ENCODE data around the gene TNNI3.
"Not testable (repeated sequence)": the region's sequence is repeated elsewhere in the genome, so short reads cannot be mapped to it uniquely, and the experiment has no call there.

TNNI3 gene

DNA sequence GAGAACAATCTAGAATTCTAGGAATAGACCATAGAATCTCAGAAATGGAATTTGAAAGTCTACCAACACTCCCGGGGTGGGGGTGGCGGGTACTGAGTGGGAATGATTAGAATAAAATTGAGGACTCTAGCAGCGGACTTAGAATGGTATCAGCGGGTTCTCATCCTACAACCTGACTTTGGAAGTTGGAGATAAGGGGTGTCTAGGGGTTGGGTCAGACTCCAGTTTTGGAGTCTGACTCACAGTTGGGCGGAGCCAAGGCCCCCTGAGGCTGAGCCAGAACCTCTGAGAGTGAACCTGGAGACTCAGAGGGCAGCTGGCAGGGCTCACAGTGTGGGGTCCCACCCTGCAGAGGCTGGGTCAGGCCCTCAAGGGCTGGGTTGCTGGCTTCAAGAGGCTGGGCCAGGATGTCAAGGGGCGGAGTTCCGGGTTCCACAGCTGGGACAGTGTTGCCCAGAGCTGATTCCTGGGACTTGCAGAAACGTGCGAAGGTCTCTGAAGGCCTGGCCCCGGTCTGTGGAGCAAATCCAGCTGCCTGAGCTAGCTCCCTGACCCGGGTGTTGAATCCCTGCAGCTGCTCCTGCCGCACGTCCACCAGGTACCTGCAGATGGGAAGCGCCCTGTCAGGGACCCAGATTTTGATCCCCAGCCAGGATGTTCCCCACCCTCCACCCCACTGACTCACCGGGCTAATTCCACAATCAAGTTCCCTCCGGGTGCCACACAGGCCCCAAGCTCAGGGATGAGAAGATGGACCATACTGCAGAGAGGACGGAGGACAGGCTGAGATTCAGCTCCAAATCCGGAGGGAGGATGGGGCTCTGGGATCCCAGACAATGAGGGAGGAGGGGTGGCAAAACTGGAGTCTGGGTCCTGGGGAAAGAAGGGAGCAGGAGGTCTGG lies 1.6 kb upstream of the TNNI3 start:
- TF ChIP-seq, protein P1, sequence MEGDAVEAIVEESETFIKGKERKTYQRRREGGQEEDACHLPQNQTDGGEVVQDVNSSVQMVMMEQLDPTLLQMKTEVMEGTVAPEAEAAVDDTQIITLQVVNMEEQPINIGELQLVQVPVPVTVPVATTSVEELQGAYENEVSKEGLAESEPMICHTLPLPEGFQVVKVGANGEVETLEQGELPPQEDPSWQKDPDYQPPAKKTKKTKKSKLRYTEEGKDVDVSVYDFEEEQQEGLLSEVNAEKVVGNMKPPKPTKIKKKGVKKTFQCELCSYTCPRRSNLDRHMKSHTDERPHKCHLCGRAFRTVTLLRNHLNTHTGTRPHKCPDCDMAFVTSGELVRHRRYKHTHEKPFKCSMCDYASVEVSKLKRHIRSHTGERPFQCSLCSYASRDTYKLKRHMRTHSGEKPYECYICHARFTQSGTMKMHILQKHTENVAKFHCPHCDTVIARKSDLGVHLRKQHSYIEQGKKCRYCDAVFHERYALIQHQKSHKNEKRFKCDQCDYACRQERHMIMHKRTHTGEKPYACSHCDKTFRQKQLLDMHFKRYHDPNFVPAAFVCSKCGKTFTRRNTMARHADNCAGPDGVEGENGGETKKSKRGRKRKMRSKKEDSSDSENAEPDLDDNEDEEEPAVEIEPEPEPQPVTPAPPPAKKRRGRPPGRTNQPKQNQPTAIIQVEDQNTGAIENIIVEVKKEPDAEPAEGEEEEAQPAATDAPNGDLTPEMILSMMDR (IDR thresholded peaks at IDR 0.05; ENCODE audit: low read depth, low read length) = no peak
- in situ Hi-C loops (cut with HindIII; ENCODE audit: low sequenced_read_pairs) = no loop called here
- no peak overlapping the region for H3K4me3 ChIP-seq (ENCODE audit: low read depth, low read length)
- DNase-seq (ENCODE audit: low read depth, low spot score) = no peak

DNA sequence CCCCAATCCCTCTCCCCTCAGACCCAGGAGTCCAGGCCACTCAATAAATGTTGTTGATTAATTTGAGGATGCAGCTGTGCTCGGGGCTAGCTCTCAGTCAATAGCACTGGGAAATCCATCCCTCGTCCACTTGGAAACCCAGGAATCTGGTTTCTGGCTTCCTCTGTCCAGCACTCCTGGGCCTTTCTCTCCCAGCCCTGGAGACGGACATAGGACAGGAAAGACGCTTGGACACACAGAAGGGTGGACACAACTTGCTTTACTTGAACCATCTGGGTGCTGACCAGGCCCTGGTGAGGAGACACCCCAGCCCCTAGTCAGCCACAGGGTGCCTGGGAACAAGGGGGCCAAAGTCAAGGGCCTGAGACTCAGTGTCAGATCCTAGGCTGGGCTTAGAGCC lies 891 bp upstream of the TNNI3 start:
- TF ChIP-seq, protein P1 (IDR thresholded peaks at IDR 0.05; ENCODE audit: low read depth, low read length) = no peak
- H3K4me3 ChIP-seq (ENCODE audit: low read depth, low read length) = no peak overlapping the region
- in situ Hi-C loops (cut with HindIII; ENCODE audit: low sequenced_read_pairs) = no loop called here
- no peak for DNase-seq (ENCODE audit: low read depth, low spot score)

DNA sequence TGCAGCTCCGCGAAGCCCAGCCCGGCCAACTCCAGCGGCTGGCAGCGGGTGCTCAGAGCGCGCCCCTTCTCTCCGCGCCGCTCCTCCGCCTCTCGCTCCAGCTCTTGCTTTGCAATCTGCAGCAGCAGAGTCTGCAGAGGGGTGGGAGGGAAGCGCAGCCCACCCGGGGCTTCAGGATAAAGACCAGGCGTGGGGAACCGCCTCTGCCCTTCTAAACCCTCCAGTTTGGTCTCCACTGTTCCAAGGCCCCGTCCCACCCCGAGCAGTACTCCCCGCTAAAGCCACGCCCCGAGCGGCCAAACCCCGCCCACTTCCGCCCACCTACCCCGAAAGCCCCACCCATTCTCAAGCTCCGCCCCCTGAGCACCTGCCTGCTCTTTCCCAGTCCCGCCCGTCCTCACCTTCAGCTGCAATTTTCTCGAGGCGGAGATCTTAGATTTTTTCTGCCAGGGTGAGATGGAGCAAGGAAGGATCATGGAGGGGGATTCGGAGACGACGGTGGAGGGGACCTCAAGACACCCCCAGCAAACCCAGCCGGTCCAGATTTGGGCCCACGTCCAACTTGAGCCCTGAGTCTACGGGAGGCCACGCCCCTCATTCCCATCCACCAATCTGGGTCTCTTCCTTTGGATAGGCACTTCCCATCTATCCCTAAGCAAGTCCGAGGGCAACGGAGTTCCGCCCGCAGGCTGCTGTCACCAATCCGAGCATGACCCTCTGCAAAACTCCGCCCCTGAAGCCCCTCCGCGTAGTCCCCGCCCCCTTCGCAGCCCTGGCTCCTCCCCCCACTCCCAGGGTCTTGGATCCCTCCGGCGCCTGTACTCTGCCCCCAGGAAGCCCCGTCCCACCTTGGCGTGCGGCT lies 1.1 kb downstream of the TNNI3 start:
- no peak overlapping the region for H3K4me3 ChIP-seq (ENCODE audit: low read depth, low read length)
- TF ChIP-seq, protein P1 (IDR thresholded peaks at IDR 0.05; ENCODE audit: low read depth, low read length) = no peak
- no peak for DNase-seq (ENCODE audit: low read depth, low spot score)
- in situ Hi-C loops (cut with HindIII; ENCODE audit: low sequenced_read_pairs) = no loop called here

DNA sequence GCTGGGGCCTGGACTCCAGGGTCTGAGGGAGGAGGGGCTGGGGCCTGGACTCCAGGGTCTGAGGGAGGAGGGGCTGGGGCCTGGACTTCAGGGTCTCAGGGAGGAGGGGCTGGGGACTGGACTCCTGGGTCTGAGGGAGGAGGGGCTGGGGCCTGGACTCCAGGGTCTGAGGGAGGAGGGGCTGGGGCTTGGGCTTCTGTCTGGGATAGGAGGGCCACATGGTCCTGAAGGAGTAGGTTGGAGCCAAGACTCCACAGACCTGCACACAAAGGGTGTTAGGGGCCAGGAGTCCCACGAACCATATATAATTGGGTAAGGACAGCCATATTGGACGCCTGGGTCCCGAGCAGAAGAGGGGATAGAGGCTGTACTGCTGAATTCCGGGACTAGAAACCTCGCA lies 1.7 kb downstream of the TNNI3 start:
- DNase-seq (ENCODE audit: low read depth, low spot score); H3K4me3 ChIP-seq (ENCODE audit: low read depth, low read length); in situ Hi-C loops (cut with HindIII; ENCODE audit: low sequenced_read_pairs): not testable (repeated sequence)

DNA sequence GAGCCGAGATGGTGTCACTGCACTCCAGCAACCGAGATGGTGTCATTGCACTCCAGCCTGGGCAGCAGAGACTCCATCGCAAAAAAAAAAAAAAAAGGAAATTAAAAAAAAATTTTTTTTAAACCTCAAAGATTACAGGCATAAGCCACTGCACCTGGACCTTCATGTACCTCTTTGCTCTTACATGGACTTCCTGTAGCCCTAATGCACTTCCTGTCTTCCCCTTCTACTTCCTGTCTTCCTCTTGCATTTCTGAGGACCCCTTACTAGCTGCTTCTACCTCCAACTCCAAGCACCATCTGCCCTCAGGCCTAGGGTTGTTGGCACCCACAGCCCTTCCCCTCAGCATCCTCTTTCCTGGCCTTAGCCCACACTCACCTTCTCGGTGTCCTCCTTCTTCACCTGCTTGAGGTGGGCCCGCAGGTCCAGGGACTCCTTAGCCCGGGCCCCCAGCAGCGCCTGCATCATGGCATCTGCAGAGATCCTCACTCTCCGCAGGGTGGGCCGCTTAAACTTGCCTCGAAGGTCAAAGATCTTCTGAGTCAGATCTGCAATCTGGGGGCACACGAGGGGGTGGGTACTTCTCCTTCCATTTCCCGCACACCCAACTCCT lies 3.8 kb downstream of the TNNI3 start:
- in situ Hi-C loops (cut with HindIII; ENCODE audit: low sequenced_read_pairs) = no loop called here
- DNase-seq (ENCODE audit: low read depth, low spot score) = no peak
- TF ChIP-seq, protein P1 (IDR thresholded peaks at IDR 0.05; ENCODE audit: low read depth, low read length) = no peak
- H3K4me3 ChIP-seq (ENCODE audit: low read depth, low read length) = no peak overlapping the region

DNA sequence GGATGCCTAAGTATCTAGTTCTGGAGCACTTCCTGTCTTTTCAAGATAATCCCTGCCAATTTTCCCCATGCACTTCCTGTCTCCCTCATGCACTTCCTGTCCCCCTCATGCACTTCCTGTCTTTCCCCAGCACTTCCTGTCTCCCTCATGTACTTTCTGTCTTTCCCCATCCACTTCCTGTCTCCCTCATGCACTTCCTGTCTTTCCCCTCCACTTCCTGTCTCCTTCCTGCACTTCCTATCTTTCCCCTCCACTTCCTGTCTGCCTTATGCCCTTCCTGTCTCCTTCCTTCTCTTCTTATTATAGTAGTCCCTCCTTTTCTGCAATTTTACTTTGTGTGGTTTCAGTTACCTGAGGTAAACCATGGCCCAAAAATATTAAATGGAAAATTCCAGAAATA lies 5.5 kb downstream of the TNNI3 start:
- TF ChIP-seq, protein P1 (IDR thresholded peaks at IDR 0.05; ENCODE audit: low read depth, low read length) = no peak
- in situ Hi-C loops (cut with HindIII; ENCODE audit: low sequenced_read_pairs) = no loop called here
- DNase-seq (ENCODE audit: low read depth, low spot score) = no peak

More for the DNA sequence above, 5.5 kb downstream of the TNNI3 start:
- H3K4me3 ChIP-seq (ENCODE audit: low read depth, low read length) = no peak overlapping the region
